Prostate gland (tissue), 2 donors: ENCODE data around the gene CBL.

Experiments used
- CTCF ChIP-seq, 4 experiments: fragments of 200-600 bp in 2 of 4; fragments of 450-650 bp in 2 of 4; sonication (generic) in 2 of 4; IDR thresholded peaks; 1 replicate in 3 of 4; 2 replicates in 1 of 4; pipeline ENCODE4 v1.5.1; 2016 to 2019; ENCODE audit warnings: antibody characterized with exemption in 4 of 4, mild to moderate bottlenecking in 2 of 4, moderate library complexity in 2 of 4
- POLR2A ChIP-seq: fragments of 450-650 bp; IDR thresholded peaks from one replicate; pipeline ENCODE4 v1.6.1; 2016; ENCODE audit warnings: antibody characterized with exemption, mild to moderate bottlenecking
- POLR2AphosphoS5 ChIP-seq: sonication (generic); formaldehyde crosslinking; IDR thresholded peaks from one replicate; pipeline ENCODE4 v1.6.1; 2017; ENCODE audit warnings: antibody characterized with exemption

GRCh38 chr11:119218141-119218878 lies 12.2 kb downstream of the CBL start:
- TF ChIP-seq POLR2A (no peak), CTCF (IDR thresholded peaks at IDR 0.05) (no peak), POLR2AphosphoS5 (no peak)
